HepG2 (cell line): ENCODE measurements around the gene CISH. TPM values are rescaled to one million over a fixed set of nuclear protein-coding genes. Genes with fewer than 3 reads are reported as not detected.

Experiments
- ARID3A ChIP-seq: IDR thresholded peaks from 2 replicates; pipeline ENCODE4 v1.6.1; 2012; ENCODE audit warnings: low read depth, low read length, improper control_type of control experiment
- ARNT ChIP-seq: fragments of 450-650 bp; IDR thresholded peaks from 2 replicates; pipeline ENCODE4 v1.6.1; 2017
- BCLAF1 ChIP-seq: fragments of 450-650 bp; IDR thresholded peaks from 2 replicates; pipeline ENCODE4 v1.6.1; 2017; ENCODE audit warnings: mild to moderate bottlenecking
- CTCF ChIP-seq: sonication (generic); formaldehyde crosslinking; IDR thresholded peaks from 2 replicates; pipeline ENCODE4 v1.5.0; 2020; ENCODE audit warnings: mild to moderate bottlenecking, missing genetic modification reagents, moderate library complexity
- DMTF1 ChIP-seq: sonication (generic); formaldehyde crosslinking; IDR thresholded peaks from 2 replicates; pipeline ENCODE4 v1.4.0; 2020; ENCODE audit warnings: mild to moderate bottlenecking, missing genetic modification reagents
- MBNL3 ChIP-seq: fragments of 250-450 bp; sonication (Bioruptor Pico); conservative IDR thresholded peaks from 2 replicates; pipeline ENCODE4 v1.8.0; 2022; ENCODE audit warnings: mild to moderate bottlenecking, inconsistent platforms
- PBX3 ChIP-seq: sonication (generic); formaldehyde crosslinking; IDR thresholded peaks from 2 replicates; pipeline ENCODE4 v1.8.1; 2023; ENCODE audit warnings: missing genetic modification reagents, inconsistent platforms, borderline replicate concordance
- TGIF2 ChIP-seq: IDR thresholded peaks from 2 replicates; pipeline ENCODE4 v1.6.1; 2016; ENCODE audit warnings: control low read depth, missing compliant biosample characterization
- ZBED4 ChIP-seq: sonication (generic); formaldehyde crosslinking; IDR thresholded peaks from 2 replicates; pipeline ENCODE4 v1.4.0; 2020; ENCODE audit warnings: missing genetic modification reagents, borderline replicate concordance
- ZBTB2 ChIP-seq: sonication (generic); formaldehyde crosslinking; IDR thresholded peaks from 2 replicates; pipeline ENCODE4 v1.8.0; 2022; ENCODE audit warnings: low read depth, missing genetic modification reagents
- ZKSCAN5 ChIP-seq: sonication (generic); formaldehyde crosslinking; IDR thresholded peaks from 2 replicates; pipeline ENCODE4 v1.5.1; 2020; ENCODE audit warnings: mild to moderate bottlenecking, missing genetic modification reagents
- ZNF546 ChIP-seq: sonication (generic); formaldehyde crosslinking; conservative IDR thresholded peaks from 2 replicates; pipeline ENCODE4 v1.8.1; 2023; ENCODE audit warnings: mild to moderate bottlenecking, missing genetic modification reagents
- ZNF572 ChIP-seq: sonication (generic); formaldehyde crosslinking; IDR thresholded peaks from 2 replicates; pipeline ENCODE4 v1.5.1; 2020; ENCODE audit warnings: mild to moderate bottlenecking, missing genetic modification reagents
- ZNF790 ChIP-seq: sonication (generic); formaldehyde crosslinking; IDR thresholded peaks from 2 replicates; pipeline ENCODE4 v1.8.0; 2022; ENCODE audit warnings: missing genetic modification reagents, mild to moderate bottlenecking, borderline replicate concordance
- polyA plus RNA-seq, 8 experiments: library from polyadenylated mRNA; depleted of rRNA in 3 of 8; stranded (reverse) in 7 of 8; unstranded in 1 of 8; fragments of >200 nt; fragmentation: Illumina TruSeq in 4 of 8; extraction: Trizol in 4 of 8; gene quantifications; 2 replicates each; pipeline versions ENCODE4 v1.2.1 to v1.2.3, GENCODE V29; 2011 to 2016; ENCODE audit warnings: low read depth in 4 of 8, missing spikeins in 1 of 8, mixed read lengths in 1 of 8; ENCODE audit not compliant: insufficient read depth in 1 of 8
- total RNA-seq, 5 experiments: library from RNA; depleted of rRNA; stranded (reverse); fragments of >200 nt; fragmentation: Illumina TruSeq; extraction: Trizol; gene quantifications; 2 replicates each; pipeline ENCODE4 v1.2.3, GENCODE V29; 2016; ENCODE audit warnings: low read depth in 1 of 5

The CISH gene
- total and polyA plus RNA-seq, 2 of the 13 experiments (the other 11 are each of a cell fraction or from before 2014, with no cell fraction given) = 0.91 to 1.5 TPM

GRCh38 chr3:50652709-50653108 lies 41.1 kb upstream of the CISH start (continued):
- TF ChIP-seq ARID3A = no peak
- no peak for TF ChIP-seq DMTF1 (CRISPR knock-in tag)
- TF ChIP-seq MBNL3 (CRISPR knock-in tag) = no peak
- TF ChIP-seq TGIF2 = no peak
- no peak for TF ChIP-seq PBX3 (CRISPR knock-in tag)
- no peak for TF ChIP-seq ZBED4 (CRISPR knock-in tag)
- peak; percentile 80 for TF ChIP-seq CTCF
- TF ChIP-seq ZNF790 (CRISPR knock-in tag) = no peak
- TF ChIP-seq ZKSCAN5 = no peak
- no peak for TF ChIP-seq ZBTB2
- no peak for TF ChIP-seq BCLAF1
- TF ChIP-seq ZNF546 = no peak
- TF ChIP-seq ARNT = no peak
- TF ChIP-seq ZNF572 = 0 out of 2 replicates have a peak, but pooled peaks have one; percentile 40
